Activated CD4-positive, alpha-beta T cell treated with anti-CD3 and anti-CD28 coated beads for 36 hours (primary cell): ENCODE results near the gene NEUROD1. TPM values are rescaled to one million over a fixed set of nuclear protein-coding genes. Genes with fewer than 3 reads are reported as not detected.

ENCODE experiments used
- ATAC-seq: fragments of 200-7000 bp; cut with Tn5 transposase; one replicate; pipeline ENCODE4 v1.10.0; 2021; ENCODE audit warnings: mild to moderate bottlenecking, moderate library complexity
- CTCF ChIA-PET: fragments of 350-600 bp; sonication (Branson Sonifier 250); formaldehyde crosslinking; loops from one replicate; lab custom pipeline; 2021; ENCODE audit warnings: antibody characterized with exemption; lab: Charles Lee
- POLR2A ChIA-PET: fragments of 350-600 bp; sonication (Branson Sonifier 250); formaldehyde crosslinking; loops from one replicate; lab custom pipeline; 2021; ENCODE audit warnings: antibody characterized with exemption, inconsistent platforms; lab: Charles Lee
- DNase-seq: peaks from one replicate; pipeline ENCODE4 v3.0.0-alpha.2; 2020
- H3K27ac Mint-ChIP-seq: one replicate; pipeline ENCODE4 v1.8.0; 2021; ENCODE audit warnings: mixed read lengths
- H3K27me3 Mint-ChIP-seq: one replicate; pipeline ENCODE4 v1.8.0; 2021; ENCODE audit warnings: mixed read lengths
- H3K36me3 Mint-ChIP-seq: one replicate; pipeline ENCODE4 v1.8.0; 2021; ENCODE audit warnings: low read depth, mixed read lengths
- H3K4me1 Mint-ChIP-seq: one replicate; pipeline ENCODE4 v1.8.0; 2021; ENCODE audit warnings: mixed read lengths
- H3K4me3 Mint-ChIP-seq: one replicate; pipeline ENCODE4 v1.8.0; 2021; ENCODE audit warnings: mild to moderate bottlenecking, moderate library complexity, mixed read lengths
- H3K9me3 Mint-ChIP-seq: one replicate; pipeline ENCODE4 v1.8.0; 2021; ENCODE audit warnings: low read depth, mixed read lengths
- intact Hi-C, 2 experiments: fragments of 100-400 bp; cut with DNase I in 1 of 2; cut with micrococcal nuclease in 1 of 2; formaldehyde crosslinking; loops; one replicate each; pipeline versions ENCODE4 v1.14.2 to v1.15.1; 2022 to 2024; cut with DNase I, micrococcal nuclease
- total RNA-seq, 2 experiments: library from RNA; stranded (reverse); gene quantifications; one replicate each; pipeline ENCODE4 v1.2.3, GENCODE V29; 2021

The NEUROD1 gene
- total RNA-seq, 2 experiments from 2014 or later: not detected

GRCh38 chr2:181657379-181657778, 22.9 kb downstream of the NEUROD1 start:
- intact Hi-C loops: no loop called here
- ATAC-seq (no peak), DNase-seq (no peak)
- no peaks in the 10 kb centered on the region for H3K9me3 Mint-ChIP-seq
- ChIA-PET POLR2A (no interaction called here), CTCF (interaction anchor here (0.6 to 2.1 kb wide), 5 partner anchors 11 to 227 kb away, joined by 3 to 7 read pairs (median 3); no protein-coding TSS in a partner anchor)
- H3K27ac Mint-ChIP-seq: no peak overlapping the region
- peaks cover 6% of the 10 kb centered on the region for H3K4me1 Mint-ChIP-seq
- no peaks in the 10 kb centered on the region for H3K36me3 Mint-ChIP-seq
- peaks cover 35% of the 10 kb centered on the region for H3K27me3 Mint-ChIP-seq
- H3K4me3 Mint-ChIP-seq: peak overlapping the region; percentile 46

GRCh38 chr2:181656450-181657291, 23.6 kb downstream of the NEUROD1 start, which contains the start of gene CERKL:
Gene CERKL (minus strand): TSS chr2:181657105. CDS start chr2:181657006, 99 bp downstream.
- Mint-ChIP-seq H3K9me3 (no peaks in the 10 kb centered on the region), H3K27ac (no peak within 1 kb of the TSS), H3K36me3 (no peaks in the 10 kb centered on the region), H3K27me3 (peaks cover 37% of the 10 kb centered on the region), H3K4me3 (peak within 1 kb of the TSS; percentile 66), H3K4me1 (peaks cover 6% of the 10 kb centered on the region)
- intact Hi-C loops: no loop called here
- POLR2A ChIA-PET: no interaction called here
- CTCF ChIA-PET: interaction anchor here (0.6 to 1.4 kb wide), 5 partner anchors 10 to 106 kb away, joined by 3 to 5 read pairs (median 3); no protein-coding TSS in a partner anchor
- peak; percentile 48 for DNase-seq
- ATAC-seq: peak; percentile 80

GRCh38 chr2:181655519-181655918, 24.8 kb downstream of the NEUROD1 start:
- Mint-ChIP-seq H3K4me1 (peaks cover 6% of the 10 kb centered on the region), H3K4me3 (no peak overlapping the region), H3K36me3 (no peaks in the 10 kb centered on the region), H3K27me3 (peaks cover 43% of the 10 kb centered on the region), H3K9me3 (no peaks in the 10 kb centered on the region), H3K27ac (no peak overlapping the region)
- intact Hi-C loops: no loop called here
- ATAC-seq: no peak
- POLR2A ChIA-PET: no interaction called here
- CTCF ChIA-PET: interaction anchor here (0.7 to 1.1 kb wide), 2 partner anchors 13 to 874 kb away, joined by 3 read pairs; no protein-coding TSS in a partner anchor
- DNase-seq: no peak

- Mint-ChIP-seq H3K4me1 (no peaks in the 10 kb centered on the region), H3K4me3 (no peak overlapping the region), H3K27me3 (peaks cover 26% of the 10 kb centered on the region), H3K27ac (no peak overlapping the region), H3K9me3 (no peaks in the 10 kb centered on the region), H3K36me3 (no peaks in the 10 kb centered on the region)
- no peak for ATAC-seq
- no peak for DNase-seq
- ChIA-PET CTCF (interaction anchor here (0.8 to 1.0 kb wide), 3 partner anchors 10 to 64 kb away, joined by 3 read pairs; no protein-coding TSS in a partner anchor), POLR2A (no interaction called here)
- intact Hi-C loops: no loop called here
Observed at GRCh38 chr2:181649436-181649979, 30.8 kb downstream of the NEUROD1 start.

GRCh38 chr2:181648478-181649155, 31.7 kb downstream of the NEUROD1 start:
- CTCF ChIA-PET: interaction anchor here (0.8 to 1.0 kb wide), 3 partner anchors 9 to 65 kb away, joined by 3 read pairs; no protein-coding TSS in a partner anchor
- Mint-ChIP-seq H3K4me3 (no peak overlapping the region), H3K9me3 (no peaks in the 10 kb centered on the region), H3K4me1 (no peaks in the 10 kb centered on the region), H3K36me3 (no peaks in the 10 kb centered on the region), H3K27me3 (peaks cover 24% of the 10 kb centered on the region), H3K27ac (no peak overlapping the region)
- ATAC-seq (no peak), DNase-seq (no peak)
- intact Hi-C loops: no loop called here
- POLR2A ChIA-PET: no interaction called here

- Mint-ChIP-seq H3K27me3 (peaks cover 17% of the 10 kb centered on the region), H3K9me3 (no peaks in the 10 kb centered on the region)
- CTCF ChIA-PET: interaction anchor here (1.3 kb wide), 2 partner anchors 11 to 21 kb away, joined by 3 read pairs; partner anchors contain the start of gene CERKL
Observed at GRCh38 chr2:181646415-181646987, 33.8 kb downstream of the NEUROD1 start.

GRCh38 chr2:181643151-181643550, 37.2 kb downstream of the NEUROD1 start:
- no peak for DNase-seq
- no peak overlapping the region for H3K27ac Mint-ChIP-seq

More at GRCh38 chr2:181646415-181646987, 33.8 kb downstream of the NEUROD1 start:
- intact Hi-C loops: no loop called here
- Mint-ChIP-seq H3K27ac (no peak overlapping the region), H3K4me1 (no peaks in the 10 kb centered on the region), H3K4me3 (no peak overlapping the region), H3K36me3 (no peaks in the 10 kb centered on the region)
- DNase-seq (no peak), ATAC-seq (no peak)
- POLR2A ChIA-PET: no interaction called here

GRCh38 chr2:181642086-181642485, 38.2 kb downstream of the NEUROD1 start:
- no peak overlapping the region for H3K4me3 Mint-ChIP-seq
- H3K36me3 Mint-ChIP-seq: no peaks in the 10 kb centered on the region
- no peak overlapping the region for H3K27ac Mint-ChIP-seq
- CTCF ChIA-PET: interaction anchor here (0.5 to 1.4 kb wide), 2 partner anchors 14 to 17 kb away, joined by 3 read pairs; no protein-coding TSS in a partner anchor
- peaks cover 6% of the 10 kb centered on the region for H3K27me3 Mint-ChIP-seq
- ATAC-seq: no peak
- no peak for DNase-seq
- H3K9me3 Mint-ChIP-seq: no peaks in the 10 kb centered on the region
- intact Hi-C loops: no loop called here
- no peaks in the 10 kb centered on the region for H3K4me1 Mint-ChIP-seq
- POLR2A ChIA-PET: no interaction called here

More at GRCh38 chr2:181643151-181643550, 37.2 kb downstream of the NEUROD1 start:
- intact Hi-C loops: no loop called here
- CTCF ChIA-PET: interaction anchor here (0.6 to 0.7 kb wide), 3 partner anchors 14 to 1371 kb away, joined by 3 read pairs; partner anchors contain the start of gene CERKL
- Mint-ChIP-seq H3K36me3 (no peaks in the 10 kb centered on the region), H3K27me3 (peaks cover 7% of the 10 kb centered on the region), H3K4me1 (no peaks in the 10 kb centered on the region), H3K9me3 (no peaks in the 10 kb centered on the region), H3K4me3 (no peak overlapping the region)
- ATAC-seq: no peak
- POLR2A ChIA-PET: no interaction called here

- Mint-ChIP-seq H3K9me3 (no peaks in the 10 kb centered on the region), H3K4me3 (no peak overlapping the region), H3K27ac (no peak overlapping the region), H3K4me1 (no peaks in the 10 kb centered on the region), H3K36me3 (no peaks in the 10 kb centered on the region), H3K27me3 (no peaks in the 10 kb centered on the region)
- POLR2A ChIA-PET: no interaction called here
- no peak for ATAC-seq
- CTCF ChIA-PET: interaction anchor here (1.2 kb wide), 1 partner anchor 9 kb away, joined by 3 read pairs; no protein-coding TSS in a partner anchor
- no peak for DNase-seq
- intact Hi-C loops: no loop called here
Observed at GRCh38 chr2:181639686-181640085, 40.6 kb downstream of the NEUROD1 start.

- intact Hi-C loops: no loop called here
- DNase-seq (no peak), ATAC-seq (no peak)
- Mint-ChIP-seq H3K27ac (no peak overlapping the region), H3K9me3 (no peaks in the 10 kb centered on the region), H3K4me1 (no peaks in the 10 kb centered on the region), H3K36me3 (no peaks in the 10 kb centered on the region), H3K27me3 (peaks cover 5% of the 10 kb centered on the region), H3K4me3 (no peak overlapping the region)
- ChIA-PET CTCF (interaction anchor here (0.5 kb wide), 1 partner anchor 148 kb away, joined by 3 read pairs; no protein-coding TSS in a partner anchor), POLR2A (no interaction called here)
Observed at GRCh38 chr2:181632733-181633401, 47.5 kb downstream of the NEUROD1 start.
